Measurements from ENCODE around the gene ATF6.
"Not testable (repeated sequence)": the region's sequence is repeated elsewhere in the genome, so short reads cannot be mapped to it uniquely, and the experiment has no call there.

ATF6 gene

GRCh38 chr1:161784968-161785367, 18.8 kb downstream of the ATF6 start:
- DNase-seq, result no peak

- no peak for DNase-seq
Observed at GRCh38 chr1:161787355-161787754, 21.2 kb downstream of the ATF6 start.

- no peak for DNase-seq
Observed at GRCh38 chr1:161790587-161791317, 24.6 kb downstream of the ATF6 start.

GRCh38 chr1:161791904-161792655, 26.0 kb downstream of the ATF6 start:
- DNase-seq, result no peak

GRCh38 chr1:161792740-161793139, 26.6 kb downstream of the ATF6 start:
- no peak for DNase-seq

- DNase-seq, result no peak
Observed at GRCh38 chr1:161799792-161800191, 33.7 kb downstream of the ATF6 start.

- no peak for DNase-seq
Observed at GRCh38 chr1:161801955-161802354, 35.8 kb downstream of the ATF6 start.

- DNase-seq, result no peak
Observed at GRCh38 chr1:161803181-161803580, 37.1 kb downstream of the ATF6 start.

- no peak for DNase-seq
Observed at GRCh38 chr1:161805399-161806197, 39.5 kb downstream of the ATF6 start.

- DNase-seq, result not testable (repeated sequence)
Observed at GRCh38 chr1:161809202-161809601, 43.1 kb downstream of the ATF6 start.

- not testable (repeated sequence) for DNase-seq
Observed at GRCh38 chr1:161809656-161810055, 43.5 kb downstream of the ATF6 start.

- no peak for DNase-seq
Observed at GRCh38 chr1:161810780-161811179, 44.7 kb downstream of the ATF6 start.

- DNase-seq, result no peak
Observed at GRCh38 chr1:161816201-161816600, 50.1 kb downstream of the ATF6 start.

GRCh38 chr1:161817176-161817730, 51.1 kb downstream of the ATF6 start:
- no peak for DNase-seq

- DNase-seq, result no peak
Observed at GRCh38 chr1:161820914-161821313, 54.8 kb downstream of the ATF6 start.

GRCh38 chr1:161824618-161825017, 58.5 kb downstream of the ATF6 start:
- DNase-seq, result no peak

- DNase-seq, result no peak
Observed at GRCh38 chr1:161825831-161826230, 59.7 kb downstream of the ATF6 start.

- no peak for DNase-seq
Observed at GRCh38 chr1:161826478-161826877, 60.4 kb downstream of the ATF6 start.

- no peak for DNase-seq
Observed at GRCh38 chr1:161827786-161828185, 61.7 kb downstream of the ATF6 start.

GRCh38 chr1:161832299-161832907, 66.3 kb downstream of the ATF6 start:
- not testable (repeated sequence) for DNase-seq

GRCh38 chr1:161834967-161835550, 68.9 kb downstream of the ATF6 start:
- no peak for DNase-seq

- DNase-seq, result no peak
Observed at GRCh38 chr1:161836018-161836417, 69.9 kb downstream of the ATF6 start.
